ENCODE results near the gene HPCAL4.

- no peak for TF ChIP-seq CTCF (IDR thresholded peaks at IDR 0.05)
- TF ChIP-seq EZH2 (IDR thresholded peaks at IDR 0.05) = no peak
- TF ChIP-seq EZH2phosphoT487 (IDR thresholded peaks at IDR 0.05) = no peak
These were observed 44.8 kb downstream of the HPCAL4 start for GRCh38 chr1:39646232-39647081.

Measured in neural progenitor cell (in vitro differentiated cells).